B cell (primary cell): ENCODE data around the gene CHN1. TPM values are rescaled to one million over a fixed set of nuclear protein-coding genes. Genes with fewer than 3 reads are reported as not detected.

Source experiments
- ATAC-seq: fragments of 200-7000 bp; cut with Tn5 transposase; one replicate; pipeline ENCODE4 v1.10.0; 2021; ENCODE audit warnings: low read depth, mild to moderate bottlenecking, moderate number of reproducible peaks, moderate library complexity
- CTCF ChIA-PET: fragments of 350-600 bp; sonication (Branson Sonifier 250); formaldehyde crosslinking; loops from one replicate; lab custom pipeline; 2021; ENCODE audit warnings: antibody characterized with exemption, inconsistent platforms; lab: Charles Lee
- POLR2A ChIA-PET: fragments of 350-600 bp; sonication (Branson Sonifier 250); formaldehyde crosslinking; loops from one replicate; lab custom pipeline; 2021; ENCODE audit warnings: antibody characterized with exemption; lab: Charles Lee
- DNase-seq: peaks from one replicate; pipeline ENCODE4 v3.0.0; 2013
- H2AFZ ChIP-seq: 2 replicates; pipeline ENCODE4 v1.6.1; 2012; ENCODE audit warnings: mild to moderate bottlenecking, low read depth, low read length; ENCODE audit not compliant: insufficient read depth, poor library complexity, severe bottlenecking
- H3K27ac ChIP-seq, 2 donors: 1 replicate in 1 of 2; 2 replicates in 1 of 2; pipeline ENCODE4 v1.5.1; 2012 to 2013; ENCODE audit warnings: low read length in 2 of 2, mild to moderate bottlenecking in 2 of 2, moderate library complexity in 1 of 2
- H3K27me3 ChIP-seq, 4 experiments: fragments of 200-600 bp in 1 of 4; sonication (generic) in 1 of 4; replicated peaks in 1 of 4; 1 replicate in 2 of 4; 2 replicates in 2 of 4; pipeline versions ENCODE4 v1.6.1 to v1.7.0; 2013 to 2016; ENCODE audit warnings: low read length in 3 of 4, mild to moderate bottlenecking in 2 of 4, mixed read lengths in 1 of 4, moderate library complexity in 1 of 4; ENCODE audit not compliant: insufficient read depth in 4 of 4, control insufficient read depth in 3 of 4; ENCODE audit errors: control extremely low read depth in 1 of 4
- H3K36me3 ChIP-seq, 2 experiments: replicated peaks in 1 of 2; 1 replicate in 1 of 2; 2 replicates in 1 of 2; pipeline versions ENCODE4 v1.6.1 to v1.7.1; 2013; ENCODE audit warnings: low read length in 1 of 2; ENCODE audit not compliant: insufficient read depth in 2 of 2, control insufficient read depth in 1 of 2; ENCODE audit errors: control extremely low read depth in 1 of 2, extremely low read depth in 1 of 2
- H3K4me1 ChIP-seq, 2 donors: fragments of 200-600 bp in 1 of 2; sonication (generic) in 1 of 2; 1 replicate in 1 of 2; 2 replicates in 1 of 2; pipeline versions ENCODE4 v1.5.1 to v1.6.1; 2013 to 2017; ENCODE audit warnings: low read length in 2 of 2; ENCODE audit not compliant: control insufficient read depth in 2 of 2, insufficient read depth in 2 of 2
- H3K4me2 ChIP-seq: replicated peaks from 2 replicates; pipeline ENCODE3; 2012; ENCODE audit warnings: mild to moderate bottlenecking, low read depth, low read length; ENCODE audit not compliant: poor library complexity, severe bottlenecking
- H3K4me3 ChIP-seq, 5 experiments: fragments of 200-600 bp in 1 of 5; sonication (generic) in 1 of 5; 1 replicate in 3 of 5; 2 replicates in 2 of 5; pipeline versions ENCODE4 v1.5.1 to v1.7.0; 2011 to 2016; ENCODE audit warnings: low read length in 4 of 5, mild to moderate bottlenecking in 4 of 5, low read depth in 2 of 5, control low read depth in 1 of 5, moderate library complexity in 1 of 5; ENCODE audit not compliant: insufficient read depth in 1 of 5; ENCODE audit errors: control extremely low read depth in 1 of 5, extremely low read depth in 1 of 5
- H3K79me2 ChIP-seq: fragments of 200-600 bp; sonication (generic); one replicate; pipeline ENCODE4 v1.6.0; 2016; ENCODE audit warnings: low read length; ENCODE audit not compliant: control insufficient read depth, insufficient read depth
- H3K9ac ChIP-seq: fragments of 200-600 bp; sonication (generic); 2 replicates; pipeline ENCODE4 v1.6.1; 2017; ENCODE audit warnings: mild to moderate bottlenecking, low read length, moderate library complexity
- H3K9me3 ChIP-seq, 3 donors: one replicate each; pipeline versions ENCODE4 v1.6.1 to v1.7.1; 2013; ENCODE audit warnings: low read length in 2 of 3; ENCODE audit not compliant: control insufficient read depth in 2 of 3, insufficient read depth in 1 of 3; ENCODE audit errors: control extremely low read depth in 1 of 3
- H4K20me1 ChIP-seq: 2 replicates; pipeline ENCODE4 v1.6.0; 2012; ENCODE audit warnings: mild to moderate bottlenecking, low read length; ENCODE audit not compliant: insufficient read depth, control insufficient read depth, poor library complexity, severe bottlenecking
- H3K27ac Mint-ChIP-seq: one replicate; pipeline ENCODE4 v1.8.0; 2021; ENCODE audit warnings: mixed read lengths
- H3K27me3 Mint-ChIP-seq: one replicate; pipeline ENCODE4 v1.8.0; 2021; ENCODE audit warnings: mixed read lengths
- H3K4me1 Mint-ChIP-seq: one replicate; pipeline ENCODE4 v1.8.0; 2021; ENCODE audit warnings: mixed read lengths
- H3K4me3 Mint-ChIP-seq: one replicate; pipeline ENCODE4 v1.8.0; 2021; ENCODE audit warnings: mixed read lengths
- H3K9me3 Mint-ChIP-seq: one replicate; pipeline ENCODE4 v1.8.0; 2022; ENCODE audit warnings: mixed read lengths; ENCODE audit not compliant: insufficient read depth
- CTCF ChIP-seq: fragments of 200-600 bp; IDR thresholded peaks from one replicate; pipeline ENCODE4 v1.8.0; 2022; ENCODE audit warnings: antibody characterized with exemption, mild to moderate bottlenecking
- EZH2 ChIP-seq: IDR thresholded peaks from 2 replicates; pipeline ENCODE4 v1.6.1; 2012; ENCODE audit warnings: borderline replicate concordance, low read depth, mild to moderate bottlenecking, moderate library complexity, low read length; ENCODE audit not compliant: insufficient read depth, poor library complexity, severe bottlenecking
- WGBS: methylation state at CpG from one replicate; pipeline ENCODE4 v1.1.5; 2013; ENCODE audit warnings: missing lambda C conversion rate; ENCODE audit not compliant: insufficient coverage; 5-methylcytosine and 5-hydroxymethylcytosine counted together
- intact Hi-C: fragments of 100-400 bp; cut with micrococcal nuclease; formaldehyde crosslinking; loops from one replicate; pipeline ENCODE4 v1.10.0; 2022
- polyA plus RNA-seq: library from polyadenylated mRNA; depleted of rRNA; stranded (reverse); fragments of >200 nt; gene quantifications from 2 replicates; pipeline ENCODE4 v1.2.3, GENCODE V29; 2012
- total RNA-seq, 2 donors: library from RNA; stranded (reverse); fragments of 120-200 nt in 1 of 2; gene quantifications; 1 replicate in 1 of 2; 2 replicates in 1 of 2; pipeline versions ENCODE4 v1.2.3 to v1.2.4, GENCODE V29; 2013 to 2022

The CHN1 gene
- total and polyA plus RNA-seq, 2 donors (not counting 1 experiment from before 2014, with no cell fraction given), result 0.79 to 1.4 TPM

GRCh38 chr2:174949988-174950687, 55.0 kb downstream of the CHN1 start:
- no peak for TF ChIP-seq EZH2
- Mint-ChIP-seq H3K9me3 (no peaks in the 10 kb centered on the region), H3K27me3 (peaks cover 21% of the 10 kb centered on the region), H3K27ac (no peak overlapping the region), H3K4me1 (no peaks in the 10 kb centered on the region), H3K4me3 (no peak overlapping the region)
- POLR2A ChIA-PET, result no interaction called here
- H3K4me1 ChIP-seq, result no peaks in the 10 kb centered on the region
- H3K4me2 ChIP-seq, result no peak overlapping the region
- H3K27me3 ChIP-seq, result peaks cover 0 to 4% (median 0%) of the 10 kb centered on the region in 4 experiments
- H3K4me3 ChIP-seq, result no peak overlapping the region
- no peaks in the 10 kb centered on the region for H4K20me1 ChIP-seq
- H3K36me3 ChIP-seq, result no peaks in the 10 kb centered on the region
- no peak overlapping the region for H2AFZ ChIP-seq
- no peak overlapping the region for H3K9ac ChIP-seq
- CTCF ChIA-PET, result interaction anchor here (0.7 kb wide), 1 partner anchor 28 kb away, joined by 3 read pairs; no protein-coding TSS in a partner anchor
- H3K27ac ChIP-seq, result no peak overlapping the region
- H3K79me2 ChIP-seq, result no peaks in the 10 kb centered on the region
- intact Hi-C loops, result no loop called here
- H3K9me3 ChIP-seq, result no peaks in the 10 kb centered on the region
- WGBS, result no CpG with 5 or more reads among the region's 8 CpGs
- DNase-seq (no peak), ATAC-seq (no peak)

GRCh38 chr2:174945601-174946260, 59.5 kb downstream of the CHN1 start:
- no peaks in the 10 kb centered on the region for H3K9me3 Mint-ChIP-seq
- H3K4me3 ChIP-seq, result no peak overlapping the region
- no peak overlapping the region for H3K27ac ChIP-seq
- intact Hi-C loops, result no loop called here
- H3K79me2 ChIP-seq, result no peaks in the 10 kb centered on the region
- POLR2A ChIA-PET, result no interaction called here
- H3K36me3 ChIP-seq, result no peaks in the 10 kb centered on the region
- no peaks in the 10 kb centered on the region for H3K4me1 Mint-ChIP-seq
- no peak overlapping the region for H2AFZ ChIP-seq
- peaks cover 0 to 4% (median 0%) of the 10 kb centered on the region in 4 experiments for H3K27me3 ChIP-seq
- no peak overlapping the region for H3K4me2 ChIP-seq
- no peak overlapping the region for H3K27ac Mint-ChIP-seq
- DNase-seq (no peak), ATAC-seq (no peak)
- no peak overlapping the region for H3K4me3 Mint-ChIP-seq
- CTCF ChIA-PET, result no interaction called here
- H3K9me3 ChIP-seq, result no peaks in the 10 kb centered on the region
- H3K27me3 Mint-ChIP-seq, result peaks cover 12% of the 10 kb centered on the region
- H3K9ac ChIP-seq, result no peak overlapping the region
- no peaks in the 10 kb centered on the region for H3K4me1 ChIP-seq
- no CpG with 5 or more reads among the region's 3 CpGs for WGBS
- no peak for TF ChIP-seq CTCF
- H4K20me1 ChIP-seq, result no peaks in the 10 kb centered on the region
